Stimulated activated CD4-positive, alpha-beta T cell treated with anti-CD3 and anti-CD28 coated beads, Interleukin-4, amount 100 ng/mL, for 1 hour (primary cell): ENCODE measurements around the gene C1orf159.
"Not testable (repeated sequence)": the region's sequence is repeated elsewhere in the genome, so short reads cannot be mapped to it uniquely, and the experiment has no call there.

Experiments used
- DNase-seq: peaks from one replicate; pipeline ENCODE4 v3.0.0-alpha.2; 2020

Gene C1orf159

DNA sequence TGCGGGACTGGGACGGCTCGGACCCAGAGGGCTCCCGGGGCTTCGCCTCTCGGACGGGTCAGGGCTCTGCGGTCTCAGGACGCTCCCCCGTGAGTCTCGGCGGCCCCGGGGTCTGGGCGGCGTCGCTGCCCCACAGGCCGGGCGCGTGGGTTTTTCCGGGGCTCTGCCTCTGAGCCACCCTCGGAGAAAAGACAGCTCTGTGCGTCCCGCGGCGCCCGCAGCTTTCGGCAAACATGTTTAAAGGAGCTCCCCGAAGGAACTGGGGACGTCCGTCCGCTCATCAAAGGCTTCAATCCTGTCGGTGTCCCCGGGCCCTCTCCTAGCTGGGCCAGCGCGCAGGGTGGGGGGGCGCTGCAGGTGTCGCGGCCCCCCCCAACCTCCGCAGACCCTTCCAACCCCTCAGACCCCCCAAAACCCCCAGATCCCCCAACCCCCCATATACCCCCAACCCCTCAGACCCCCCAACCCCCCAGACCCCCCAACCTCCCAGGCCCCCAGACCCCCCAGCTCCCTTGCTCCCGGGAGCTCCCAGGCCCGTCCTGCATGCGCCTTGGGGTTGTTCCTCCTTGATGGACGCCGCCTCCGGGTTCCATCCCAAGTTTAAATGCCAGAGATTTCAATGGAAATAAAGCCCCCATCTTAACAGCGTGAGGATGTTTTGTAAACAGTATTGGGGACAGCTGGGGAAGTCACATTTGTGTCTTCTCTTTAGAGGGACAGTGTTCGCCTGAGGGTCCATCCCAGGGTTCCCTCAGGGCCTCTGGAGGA is 996 bp upstream of the C1orf159 start:
- peak; percentile 49 for DNase-seq

DNA sequence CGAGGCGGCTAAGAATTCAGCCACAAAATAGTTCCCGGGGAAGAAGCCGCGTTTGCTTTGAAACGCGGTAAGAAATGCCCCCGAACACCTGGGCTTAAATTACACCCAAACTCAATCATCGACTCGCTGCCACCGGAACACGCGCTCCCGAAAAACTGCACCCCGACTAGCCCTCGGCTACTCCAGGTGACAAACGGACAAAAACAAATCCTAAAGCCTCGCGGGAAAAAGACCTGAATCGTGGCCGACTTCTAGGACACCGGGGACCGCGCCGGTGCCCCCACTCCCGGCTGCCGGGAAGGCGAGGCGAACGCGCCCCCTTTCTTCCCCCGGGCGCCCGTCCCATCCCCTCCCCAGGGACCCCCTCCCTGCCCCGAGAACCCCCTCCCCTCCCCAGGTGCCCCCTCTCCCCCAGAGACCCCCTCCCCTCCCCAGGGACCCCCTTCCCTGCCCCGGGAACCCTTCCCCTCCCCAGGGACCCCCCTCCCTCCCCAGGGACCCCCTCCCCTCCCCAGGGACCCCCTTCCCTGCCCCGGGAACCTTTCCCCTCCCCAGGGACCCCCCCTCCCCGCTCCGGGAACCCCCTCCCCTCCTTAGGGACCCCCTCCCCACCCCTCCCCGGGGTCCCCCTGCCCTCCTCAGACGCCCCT is 628 bp downstream of the C1orf159 start:
- DNase-seq: no peak

DNA sequence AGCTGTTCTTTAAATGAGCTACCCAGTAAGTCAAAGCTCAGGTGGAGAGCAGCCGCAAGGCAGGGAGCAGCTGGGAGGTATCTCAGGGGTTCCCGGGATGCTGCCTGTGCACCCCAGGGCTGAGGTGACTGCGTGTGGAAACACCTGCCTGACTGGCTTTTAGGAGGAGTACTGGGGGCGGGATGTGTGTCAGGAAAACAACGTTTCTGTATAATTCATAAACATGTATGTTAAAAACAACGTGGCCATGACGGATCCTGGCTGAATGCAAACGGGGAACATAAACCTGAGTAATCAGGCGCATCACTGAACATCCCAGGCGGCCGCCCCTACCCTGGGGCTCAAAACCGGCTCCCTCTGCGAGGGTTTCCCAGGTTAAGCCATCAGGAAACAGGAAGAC is 1.5 kb downstream of the C1orf159 start:
- DNase-seq: no peak

DNA sequence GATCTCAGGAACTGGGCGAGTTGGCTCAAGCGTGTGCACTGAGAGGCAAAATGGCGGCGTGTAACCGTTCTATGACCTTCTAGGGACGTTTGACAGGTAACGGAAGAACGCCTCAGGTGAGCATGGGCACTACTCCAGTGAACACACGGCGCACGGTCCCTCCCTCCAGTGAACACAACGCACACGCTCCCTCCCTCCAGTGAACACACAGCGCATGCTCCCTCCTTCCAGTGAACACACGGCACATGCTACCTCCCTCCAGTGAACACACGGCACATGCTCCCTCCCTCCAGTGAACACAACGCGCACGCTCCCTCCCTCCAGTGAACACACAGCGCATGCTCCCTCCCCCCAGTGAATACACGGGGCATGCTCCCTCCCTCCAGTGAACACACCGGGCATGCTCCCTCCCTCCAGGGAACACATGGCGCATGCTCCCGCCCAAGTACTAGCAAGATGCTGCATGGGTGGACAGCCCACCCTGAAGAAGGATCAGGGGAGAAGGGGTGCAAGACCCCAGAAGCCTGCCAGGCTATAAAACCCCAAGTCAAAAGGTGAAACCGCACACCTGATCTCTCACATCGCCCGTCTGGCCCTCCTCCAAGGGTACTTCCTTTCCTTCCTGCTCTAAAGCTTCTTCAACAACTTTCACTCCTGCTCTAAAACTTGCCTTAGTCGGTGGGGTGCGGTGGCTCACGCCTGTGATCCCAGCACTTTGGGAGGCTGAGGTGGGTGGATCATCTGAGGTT is 3.5 kb downstream of the C1orf159 start:
- no peak for DNase-seq

DNA sequence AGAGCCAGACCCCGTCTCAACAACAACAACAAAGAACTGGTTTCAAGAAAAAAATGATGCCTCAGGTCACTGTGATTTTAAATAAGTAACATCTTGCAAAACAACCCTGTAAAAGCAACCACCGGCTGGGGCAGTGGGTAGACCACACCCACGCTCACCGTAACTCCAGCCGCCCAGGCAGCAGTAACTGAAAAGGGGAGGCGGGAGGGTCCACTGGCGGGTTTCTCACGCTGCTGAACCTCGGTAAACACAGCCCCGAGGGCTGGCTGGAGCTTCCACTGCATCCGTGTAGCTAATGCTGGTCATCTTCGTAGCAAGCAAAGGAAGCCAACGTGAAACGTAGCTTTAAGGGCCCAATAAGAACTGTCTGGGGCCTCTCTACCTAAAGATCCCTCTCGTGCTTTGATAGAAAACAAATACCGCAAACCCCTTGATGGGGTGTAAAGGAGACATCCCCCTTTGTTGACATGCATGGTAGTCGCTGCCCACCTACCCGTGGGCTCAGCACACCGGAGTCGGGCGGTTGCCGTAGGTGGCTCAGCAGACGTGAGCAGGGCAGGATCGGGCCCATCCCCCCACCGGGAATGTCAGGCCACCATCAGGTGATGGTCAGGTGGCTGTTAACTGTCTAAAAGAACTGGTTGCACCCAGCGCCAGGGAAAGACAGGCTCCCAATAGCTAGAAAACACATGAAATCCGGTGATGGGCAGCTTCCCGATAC is 4.2 kb downstream of the C1orf159 start:
- no peak for DNase-seq

DNA sequence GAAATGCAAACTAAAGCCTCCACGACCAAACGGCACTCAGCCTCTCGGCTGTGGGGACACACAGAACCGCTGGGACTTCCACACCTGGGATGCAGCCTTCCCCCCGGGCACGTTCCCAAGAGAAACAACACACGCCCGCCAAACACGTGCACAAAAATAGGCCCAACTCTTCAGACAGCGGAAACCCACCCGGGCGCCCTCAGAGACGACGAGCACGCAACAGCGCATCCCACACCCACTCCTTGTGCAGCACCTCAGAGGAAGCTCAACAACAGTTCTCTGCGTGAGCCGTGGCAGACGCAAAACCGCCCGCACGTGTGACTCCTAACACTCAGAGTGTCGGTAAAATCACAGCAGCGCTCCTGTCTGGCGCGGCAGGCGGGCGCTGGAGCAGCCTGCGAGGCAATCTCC is 5.3 kb downstream of the C1orf159 start:
- no peak for DNase-seq

DNA sequence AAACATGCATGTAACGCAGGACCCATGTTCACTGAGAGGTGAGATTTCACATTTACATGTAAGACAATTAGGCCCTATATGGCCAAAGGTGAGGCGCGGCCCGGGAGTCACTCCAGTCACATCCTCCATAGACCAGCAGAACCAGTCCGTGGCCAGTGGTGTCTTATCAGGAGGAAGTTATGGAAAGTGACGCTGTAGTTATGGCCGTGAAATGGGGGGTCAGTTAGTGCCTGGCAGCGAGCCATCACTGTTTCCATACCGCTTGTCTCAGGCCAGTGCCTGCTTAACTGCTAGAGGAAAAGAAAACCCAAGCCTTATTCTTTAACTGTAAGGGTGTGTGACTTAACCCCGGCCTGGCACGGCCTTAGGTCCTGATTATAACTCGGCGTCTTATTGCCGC is 6.1 kb downstream of the C1orf159 start:
- no peak for DNase-seq

DNA sequence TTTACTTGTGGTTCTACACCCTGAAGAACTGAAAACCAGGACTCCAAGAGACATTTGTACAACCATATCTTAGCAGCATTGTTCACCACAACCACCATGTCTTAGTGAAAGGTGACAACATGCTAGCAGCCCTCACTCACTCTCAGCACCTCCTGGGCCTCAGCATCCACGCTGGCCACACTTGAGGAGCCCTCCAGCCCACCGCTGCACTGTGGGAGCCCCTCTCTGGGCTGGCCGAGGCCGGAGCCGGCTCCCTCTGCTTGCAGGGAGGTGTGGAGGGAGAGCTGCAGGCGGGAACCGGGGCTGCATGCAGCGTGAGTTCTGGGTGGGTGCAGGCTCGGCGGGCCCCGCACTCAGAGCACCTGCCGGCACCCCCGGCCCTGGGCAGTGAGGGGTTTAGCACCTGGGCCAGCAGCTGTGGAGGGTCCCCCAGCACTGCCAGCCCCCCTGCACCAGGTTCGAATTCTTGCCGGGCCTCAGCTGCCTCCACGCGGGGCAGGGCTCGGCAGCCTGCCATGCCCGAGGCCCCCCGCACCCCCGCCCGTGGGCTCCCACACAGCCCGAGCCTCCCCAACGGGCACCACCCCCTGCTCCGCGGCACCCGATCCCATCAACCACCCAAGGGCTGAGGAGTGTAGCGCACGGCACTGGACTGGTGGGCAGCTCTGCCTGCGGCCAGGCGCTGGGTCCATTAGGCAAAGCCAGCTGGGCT is 9.2 kb downstream of the C1orf159 start:
- no peak for DNase-seq

DNA sequence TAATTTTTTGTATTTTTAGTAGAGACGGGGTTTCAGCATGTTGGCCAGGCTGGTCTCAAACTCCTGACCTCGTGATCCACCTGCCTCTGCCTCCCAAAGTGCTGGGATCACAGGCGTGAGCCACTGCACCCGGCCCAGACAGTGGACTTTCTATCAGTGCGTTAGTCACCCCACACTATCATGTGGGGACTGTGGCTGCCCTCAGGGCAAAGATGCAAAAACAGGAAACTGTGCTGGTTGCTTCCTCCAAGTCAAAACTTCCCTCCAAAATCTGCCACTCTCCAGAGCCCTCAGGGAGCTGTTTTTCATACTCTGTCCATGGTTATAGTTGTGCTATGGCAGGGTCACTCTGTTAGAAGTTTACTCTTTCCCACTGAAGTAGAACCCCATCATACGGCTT is 11.7 kb downstream of the C1orf159 start:
- not testable (repeated sequence) for DNase-seq

DNA sequence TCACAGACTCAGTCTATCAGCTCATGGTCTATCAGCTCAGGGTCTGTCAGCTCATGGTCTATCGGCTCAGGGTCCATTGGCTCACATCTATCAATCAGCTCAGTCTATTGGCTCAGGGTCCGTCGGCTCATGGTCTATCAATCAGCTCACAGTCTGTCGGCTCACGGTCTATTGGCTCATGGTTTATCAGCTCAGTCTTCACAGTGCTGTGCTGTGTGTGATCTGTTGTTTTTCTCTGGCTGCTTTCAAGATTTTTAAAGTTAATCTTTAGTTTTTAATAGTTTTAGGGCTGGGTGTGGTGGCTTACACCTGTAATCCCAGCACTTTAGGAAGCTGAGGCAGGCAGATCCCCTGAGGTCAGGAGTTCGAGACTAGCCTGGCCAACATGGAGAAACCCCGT is 14.4 kb downstream of the C1orf159 start:
- DNase-seq: no peak

DNA sequence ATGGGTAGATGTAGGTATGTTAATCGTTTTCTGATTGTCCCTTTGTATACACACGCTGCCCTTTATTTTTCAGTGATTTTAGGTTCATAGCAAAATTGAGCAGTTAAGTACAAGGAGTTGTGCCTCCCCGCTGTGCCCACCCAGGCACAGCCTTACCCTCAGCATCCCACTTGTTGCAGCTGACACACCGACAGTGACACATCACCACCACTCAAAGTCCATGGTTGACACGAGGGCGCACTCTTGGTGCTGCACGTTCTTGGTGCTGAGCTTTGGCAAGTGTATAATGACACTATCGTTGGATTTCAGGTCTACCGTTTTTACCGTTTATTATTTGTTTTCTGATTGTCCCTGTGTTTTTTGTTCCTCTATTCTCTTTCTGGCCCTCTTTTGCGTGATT is 15.6 kb downstream of the C1orf159 start:
- no peak for DNase-seq

DNA sequence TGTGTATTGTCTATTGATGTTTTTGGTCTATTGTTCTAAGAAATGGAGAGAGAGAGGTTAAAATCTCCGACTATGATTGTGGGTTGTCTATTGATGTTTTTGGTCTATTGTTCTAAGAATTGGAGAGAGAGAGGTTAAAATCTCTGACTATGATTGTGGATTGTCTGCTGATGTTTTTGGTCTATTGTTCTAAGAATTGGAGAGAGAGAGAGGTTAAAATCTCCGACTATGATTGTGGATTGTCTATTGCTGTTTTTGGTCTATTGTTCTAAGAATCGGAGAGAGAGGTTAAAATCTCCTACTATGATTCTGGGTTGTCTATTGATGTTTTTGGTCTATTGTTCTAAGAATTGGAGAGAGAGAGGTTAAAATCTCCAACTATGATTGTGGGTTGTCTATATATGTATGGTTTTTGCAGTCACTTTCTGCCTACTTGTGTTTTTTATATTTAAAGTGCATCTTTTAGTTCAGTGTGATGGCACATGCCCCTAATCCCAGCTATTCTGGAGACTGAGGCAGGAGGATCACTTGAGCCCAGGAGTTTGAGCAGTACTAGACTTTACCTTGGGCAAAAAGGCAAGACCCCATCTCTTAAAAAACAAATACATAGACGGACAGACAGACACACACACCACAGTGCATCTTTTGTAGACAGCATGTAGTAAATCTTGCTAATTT is 16.2 kb downstream of the C1orf159 start:
- DNase-seq: no peak

DNA sequence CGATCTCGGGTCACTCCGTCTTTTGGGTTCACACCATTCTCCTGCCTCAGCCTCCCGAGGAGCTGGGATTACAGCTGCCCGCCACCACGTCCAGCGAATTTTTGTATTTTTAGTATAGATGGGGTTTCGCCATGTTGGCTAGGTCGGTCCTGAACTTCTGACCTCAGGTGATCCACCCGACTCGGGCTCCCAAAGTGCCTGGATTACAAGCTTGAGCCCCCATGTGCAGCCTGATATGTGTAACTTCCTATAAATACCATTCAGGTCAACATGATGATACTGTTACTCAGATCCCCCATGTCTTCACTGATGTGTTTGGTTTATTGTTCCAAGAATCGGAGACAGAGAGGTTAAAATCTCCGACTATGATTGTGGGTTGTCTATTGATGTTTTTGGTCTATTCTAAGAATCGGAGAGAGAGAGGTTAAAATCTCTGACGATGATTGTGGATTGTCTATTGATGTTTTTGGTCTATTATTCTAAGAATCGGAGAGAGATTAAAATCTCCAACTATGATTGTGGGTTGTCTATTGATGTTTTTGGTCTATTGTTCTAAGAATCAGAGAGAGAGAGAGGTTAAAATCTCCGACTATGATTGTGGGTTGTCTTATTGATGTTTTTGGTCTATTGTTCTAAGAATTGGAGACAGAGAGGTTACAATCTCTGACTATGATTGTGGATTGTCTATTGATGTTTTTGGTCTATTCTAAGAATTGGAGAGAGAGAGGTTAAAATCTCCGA is 17.0 kb downstream of the C1orf159 start:
- no peak for DNase-seq

DNA sequence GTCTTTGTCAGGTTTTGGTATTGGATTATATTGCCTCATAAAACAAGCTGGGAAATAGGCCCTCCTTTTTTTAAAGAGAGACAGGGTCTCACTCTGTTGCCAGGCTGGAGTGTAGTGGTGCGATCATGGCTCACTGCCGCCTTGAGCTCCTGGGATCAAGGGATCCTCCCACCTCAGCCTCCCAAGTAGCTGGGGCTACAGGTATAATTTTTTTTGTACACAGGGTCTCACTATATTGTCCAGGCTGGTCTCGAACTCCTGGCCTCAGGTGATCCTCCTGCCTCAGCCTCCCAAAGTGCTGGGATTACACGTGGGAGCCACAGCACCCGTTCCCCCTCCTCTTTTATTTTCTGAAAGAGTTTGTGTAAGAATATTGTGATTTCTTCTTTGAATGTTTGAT is 19.8 kb downstream of the C1orf159 start:
- DNase-seq: not testable (repeated sequence)

DNA sequence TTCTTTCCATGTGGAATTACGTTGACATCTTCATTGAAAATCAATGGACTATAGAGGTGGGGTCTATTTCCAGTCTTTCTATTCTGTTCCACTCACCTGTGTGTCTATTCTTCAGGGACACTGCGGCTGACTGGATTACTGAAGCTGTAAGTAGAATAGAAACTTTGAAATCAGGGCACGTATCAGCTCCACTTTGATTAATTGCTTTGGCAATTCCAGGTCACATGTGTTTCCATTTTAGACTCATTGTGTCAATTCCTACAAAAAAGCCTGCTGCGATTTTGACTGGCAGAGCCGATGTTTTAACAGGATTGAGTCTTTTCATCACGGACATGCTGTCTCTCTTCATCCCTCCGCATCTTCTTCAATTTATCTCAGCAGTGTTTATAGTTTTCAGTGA is 20.9 kb downstream of the C1orf159 start:
- no peak for DNase-seq

DNA sequence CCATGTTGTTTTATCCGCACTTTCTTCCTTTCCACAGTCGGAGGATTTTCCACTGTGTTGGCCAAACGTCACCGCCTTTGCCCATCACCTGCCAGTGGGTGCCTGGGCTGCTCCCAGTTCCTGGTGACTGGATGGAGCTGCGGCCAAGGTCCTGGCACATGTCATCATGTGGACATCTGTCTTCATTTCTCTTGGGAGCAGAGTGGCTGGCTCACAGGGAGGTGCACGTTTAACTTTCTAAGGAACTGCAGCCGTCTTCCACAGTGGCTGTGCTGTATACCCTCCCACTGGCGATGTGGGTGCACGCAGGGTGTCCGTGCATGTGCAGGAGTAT is 22.3 kb downstream of the C1orf159 start:
- DNase-seq: no peak

DNA sequence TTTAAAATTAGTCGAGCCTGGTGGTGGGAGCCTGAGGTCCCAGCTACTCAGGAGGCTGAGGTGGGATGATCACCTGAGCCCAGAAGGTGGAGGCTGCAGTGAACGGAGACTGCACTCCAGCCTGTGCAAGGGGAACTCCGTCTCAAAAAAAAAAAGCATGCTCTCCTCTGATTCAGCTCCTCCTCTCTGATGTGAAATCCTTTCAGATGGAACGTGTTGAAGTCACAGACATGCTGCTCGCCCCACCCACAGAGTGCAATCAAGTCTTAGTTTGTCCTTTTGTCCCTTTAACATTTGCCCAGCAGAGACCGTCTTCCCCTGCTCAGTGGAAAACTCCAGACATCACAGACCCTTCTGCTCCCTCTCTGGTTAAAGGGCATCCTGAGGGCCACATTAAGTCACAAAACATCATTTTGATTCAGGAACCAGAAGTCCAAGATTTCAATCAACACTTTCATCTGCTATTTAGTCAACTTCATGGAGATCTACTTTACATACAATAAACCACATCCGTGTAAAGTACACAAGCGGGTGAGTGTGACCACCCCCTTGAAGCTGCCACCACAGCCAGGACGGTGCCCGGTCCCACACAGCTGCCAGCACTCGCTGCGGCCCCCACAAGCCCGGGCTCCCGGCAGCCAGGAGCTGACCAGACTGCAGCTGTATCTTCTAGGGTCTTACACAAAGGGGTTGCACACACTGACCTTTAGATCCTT is 22.8 kb downstream of the C1orf159 start:
- DNase-seq: no peak

DNA sequence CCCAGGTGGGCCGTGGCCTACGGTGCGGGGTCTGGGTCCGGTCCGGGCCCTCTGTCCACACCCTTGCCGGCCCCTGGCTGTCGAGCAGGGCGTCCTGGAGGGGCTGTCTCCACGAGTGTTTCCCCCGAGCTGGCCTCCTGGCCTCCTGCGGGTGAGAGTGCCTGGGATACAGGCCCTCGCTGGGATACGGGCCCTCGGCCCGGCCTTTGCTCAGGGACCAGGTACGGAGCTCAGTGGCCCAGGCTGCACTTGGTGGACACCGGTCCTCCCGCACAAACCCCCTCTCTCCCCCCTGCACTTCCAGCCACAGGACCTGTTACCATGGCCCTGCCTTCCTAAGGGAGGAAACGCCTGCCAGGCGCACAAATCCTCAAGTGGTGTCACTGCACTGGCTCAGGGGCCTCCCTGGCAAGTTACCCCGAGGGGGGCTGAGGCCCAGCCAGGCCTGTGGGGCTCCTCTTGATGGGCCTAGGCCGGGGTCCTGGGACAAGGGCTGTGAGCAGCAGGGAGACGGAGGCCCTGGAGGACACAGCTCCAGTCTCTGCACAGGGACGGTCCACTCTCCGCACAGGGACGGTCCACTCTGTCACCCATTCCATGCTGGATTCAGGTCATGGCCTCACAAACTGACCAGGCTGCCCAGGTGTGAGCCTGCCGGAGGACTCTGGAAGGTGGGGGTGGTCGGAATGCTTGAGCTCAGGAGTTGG is 23.6 kb downstream of the C1orf159 start:
- DNase-seq: no peak

DNA sequence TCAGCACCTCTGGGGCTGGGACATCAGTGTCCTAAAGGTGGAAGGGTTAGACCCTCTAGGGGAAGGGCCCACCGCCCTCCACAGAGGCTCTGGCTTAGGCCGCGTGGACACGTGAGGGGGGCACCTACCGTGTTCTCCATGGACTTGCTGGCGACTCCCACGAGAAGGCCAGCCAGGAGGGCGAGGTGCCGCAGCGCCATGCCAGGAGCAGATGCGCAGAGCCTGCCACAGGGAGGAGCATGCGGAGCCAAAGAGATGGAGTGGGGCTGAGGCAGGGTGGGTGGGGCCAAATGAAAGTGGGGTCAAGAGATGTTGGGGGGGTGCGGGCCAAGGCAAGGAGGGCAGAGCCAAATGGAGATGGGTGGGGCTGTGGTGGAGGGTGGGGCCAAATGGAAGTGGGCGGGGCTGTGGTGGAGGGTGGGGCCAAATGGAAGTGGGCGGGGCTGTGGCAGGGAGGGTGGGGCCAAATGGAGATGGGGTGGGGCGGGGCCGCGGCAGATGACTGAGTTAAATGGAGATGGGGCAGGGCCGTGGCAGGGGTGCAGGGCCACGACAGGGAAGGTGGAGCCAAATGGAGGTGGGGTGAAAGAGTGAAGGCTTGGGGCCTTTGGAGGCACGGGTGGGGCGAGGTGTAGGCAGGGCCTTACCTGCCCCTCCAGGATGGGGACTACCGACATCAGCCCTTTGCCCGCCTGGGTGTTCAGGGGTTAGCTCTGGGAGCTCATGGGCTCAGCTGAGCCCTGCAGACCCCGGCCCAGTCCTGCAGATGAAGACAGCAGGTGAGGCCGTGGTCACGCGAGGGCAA is 24.3 kb downstream of the C1orf159 start:
- DNase-seq: no peak
